Bronchial epithelial cell (primary cell): ENCODE results near the gene CA7. TPM values are rescaled to one million over a fixed set of nuclear protein-coding genes. Genes with fewer than 3 reads are reported as not detected.

Experiments used
- DNase-seq: peaks from one replicate; pipeline ENCODE4 v3.0.0-alpha.2; 2010; ENCODE audit warnings: low read depth
- FAIRE-seq: peaks from 2 replicates; lab custom pipeline; 2011; peaks lifted over from hg19 to GRCh38; lab: Jason Lieb, UNC
- H3K27me3 ChIP-seq: 2 replicates; pipeline ENCODE4 v1.5.1; 2011; ENCODE audit warnings: low read length; ENCODE audit not compliant: control insufficient read depth, insufficient read depth
- H3K36me3 ChIP-seq: 2 replicates; pipeline ENCODE4 v1.5.1; 2011; ENCODE audit warnings: low read length; ENCODE audit not compliant: control insufficient read depth, insufficient read depth
- H3K4me3 ChIP-seq: 2 replicates; pipeline ENCODE4 v1.5.1; 2011; ENCODE audit warnings: mild to moderate bottlenecking, low read depth, low read length, control low read depth
- CTCF ChIP-seq: IDR thresholded peaks from 2 replicates; pipeline ENCODE4 v1.5.1; 2011; ENCODE audit warnings: mild to moderate bottlenecking, moderate library complexity, low read length, control low read depth, inconsistent platforms; ENCODE audit not compliant: insufficient read depth, severe bottlenecking
- total RNA-seq: library from RNA; depleted of rRNA; stranded (reverse); fragments of >200 nt; gene quantifications from 2 replicates; pipeline ENCODE4 v1.2.1, GENCODE V29; 2014

The CA7 gene
- total RNA-seq, 1 donor from 2014 or later, result not detected

- no peak for DNase-seq
- no peak for FAIRE-seq
- no peak for TF ChIP-seq CTCF
- H3K36me3 ChIP-seq, result no peaks in the 10 kb centered on the region
- no peaks in the 10 kb centered on the region for H3K27me3 ChIP-seq
- no peak overlapping the region for H3K4me3 ChIP-seq
These were observed 55.2 kb downstream of the CA7 start for GRCh38 chr16:66899310-66899944.

- no peak for TF ChIP-seq CTCF
- Histone ChIP-seq H3K36me3 (no peaks in the 10 kb centered on the region), H3K27me3 (no peaks in the 10 kb centered on the region), H3K4me3 (no peak overlapping the region)
- DNase-seq (peak; percentile 70), FAIRE-seq (no peak)
These were observed 55.9 kb downstream of the CA7 start for GRCh38 chr16:66899945-66900710.

- no peak for DNase-seq
- TF ChIP-seq CTCF, result no peak
- no peaks in the 10 kb centered on the region for H3K27me3 ChIP-seq
- FAIRE-seq, result no peak
- no peak overlapping the region for H3K4me3 ChIP-seq
- no peaks in the 10 kb centered on the region for H3K36me3 ChIP-seq
These were observed 56.7 kb downstream of the CA7 start for GRCh38 chr16:66900721-66901441.

- TF ChIP-seq CTCF, result no peak
- Histone ChIP-seq H3K4me3 (no peak overlapping the region), H3K27me3 (no peaks in the 10 kb centered on the region), H3K36me3 (no peaks in the 10 kb centered on the region)
- FAIRE-seq, result no peak
- no peak for DNase-seq
These were observed 57.4 kb downstream of the CA7 start for GRCh38 chr16:66901626-66902025.

GRCh38 chr16:66902648-66903543, 58.7 kb downstream of the CA7 start:
- Histone ChIP-seq H3K4me3 (no peak overlapping the region), H3K36me3 (no peaks in the 10 kb centered on the region), H3K27me3 (no peaks in the 10 kb centered on the region)
- FAIRE-seq (no peak), DNase-seq (no peak)
- TF ChIP-seq CTCF, result peak; percentile 10

Other genes with a start within 250 kb of the CA7 start
- 1.1 and 1.3 TPM in 2 replicates for gene CMTM3, start 239.7 kb upstream of the CA7 start, total RNA-seq
- 73.0 and 83.2 TPM in 2 replicates for gene CMTM4, start 147.7 kb upstream of the CA7 start, total RNA-seq
- 127 and 138 TPM in 2 replicates for gene DYNC1LI2, start 92.8 kb upstream of the CA7 start, total RNA-seq
- gene TERB1, start 42.8 kb upstream of the CA7 start, total RNA-seq, result 0.26 TPM in 2 replicates
- gene NAE1, start 13.4 kb upstream of the CA7 start, total RNA-seq, result 62.4 and 63.2 TPM in 2 replicates
- gene PDP2, start 36.1 kb downstream of the CA7 start, total RNA-seq, result 6.3 and 9.0 TPM in 2 replicates
- gene CDH16, start 74.5 kb downstream of the CA7 start, total RNA-seq, result 1.8 and 5.8 TPM in 2 replicates
- gene RRAD, start 81.1 kb downstream of the CA7 start, total RNA-seq, result 75.0 and 130 TPM in 2 replicates
- gene CIAO2B, start 90.0 kb downstream of the CA7 start, total RNA-seq, result 227 and 333 TPM in 2 replicates
- 78.2 and 434 TPM in 2 replicates for gene CES2, start 91.1 kb downstream of the CA7 start, total RNA-seq
- gene CES3, start 116.9 kb downstream of the CA7 start, total RNA-seq, result 1.6 and 6.3 TPM in 2 replicates
- 1.1 and 1.5 TPM in 2 replicates for gene CES4A, start 144.2 kb downstream of the CA7 start, total RNA-seq
- gene CBFB, start 184.7 kb downstream of the CA7 start, total RNA-seq, result 101 and 121 TPM in 2 replicates